Stimulated activated CD8-positive, alpha-beta memory T cell treated with anti-CD3 and anti-CD28 coated beads, Interleukin-15, amount 100 ng/mL, for 48 hours (primary cell): ENCODE data around the gene MTA1.

Source experiments
- DNase-seq, 2 donors: peaks; one replicate each; pipeline ENCODE4 v3.0.0-alpha.2; 2020; ENCODE audit warnings: low read depth in 2 of 2

MTA1 gene

GRCh38 chr14:105497671-105498429 is 78.2 kb downstream of the MTA1 start:
- no peak for DNase-seq

DNA sequence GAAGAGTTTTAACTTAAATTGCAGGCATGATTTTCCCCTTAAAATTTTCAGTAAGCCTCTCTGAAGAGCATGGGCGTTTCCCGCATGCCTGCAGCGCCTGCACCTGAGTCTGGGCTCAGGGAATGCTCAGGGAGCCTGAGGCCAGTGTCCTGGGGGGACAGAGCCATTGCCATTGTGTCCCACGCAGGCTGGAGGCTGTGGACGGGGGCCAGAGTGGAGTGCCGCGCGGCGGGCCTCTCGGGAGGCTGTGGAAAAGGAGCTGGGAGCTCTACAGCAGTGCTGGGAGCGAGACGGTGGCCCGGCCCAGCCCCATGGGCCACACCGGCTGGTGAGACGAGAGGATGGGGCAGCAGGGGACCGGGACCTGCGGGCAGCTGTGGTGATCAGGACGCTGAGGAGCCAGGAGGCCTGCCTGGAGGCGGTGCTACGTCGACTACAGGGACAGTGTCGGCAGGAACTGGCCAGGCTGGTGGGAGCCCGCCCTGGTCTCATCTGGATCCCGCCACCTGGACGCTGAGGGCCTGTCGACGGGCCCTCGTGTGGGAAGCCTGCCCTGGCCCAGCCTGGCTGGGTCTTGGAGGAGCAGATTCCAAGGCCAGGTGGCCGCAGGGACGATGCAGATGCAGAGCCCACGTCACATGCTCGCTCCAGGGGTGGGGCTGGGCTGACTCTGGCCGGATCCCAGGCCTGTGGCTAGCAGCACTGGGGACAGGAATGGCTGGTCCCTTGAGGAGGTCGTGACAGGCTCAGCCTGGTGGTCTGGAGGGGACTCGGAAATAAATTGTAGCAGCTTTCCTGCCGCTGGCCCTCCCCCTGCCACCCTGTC is 79.0 kb downstream of the MTA1 start:
- DNase-seq = no peak

GRCh38 chr14:105499256-105500035 is 79.8 kb downstream of the MTA1 start:
- DNase-seq = no peak

DNA sequence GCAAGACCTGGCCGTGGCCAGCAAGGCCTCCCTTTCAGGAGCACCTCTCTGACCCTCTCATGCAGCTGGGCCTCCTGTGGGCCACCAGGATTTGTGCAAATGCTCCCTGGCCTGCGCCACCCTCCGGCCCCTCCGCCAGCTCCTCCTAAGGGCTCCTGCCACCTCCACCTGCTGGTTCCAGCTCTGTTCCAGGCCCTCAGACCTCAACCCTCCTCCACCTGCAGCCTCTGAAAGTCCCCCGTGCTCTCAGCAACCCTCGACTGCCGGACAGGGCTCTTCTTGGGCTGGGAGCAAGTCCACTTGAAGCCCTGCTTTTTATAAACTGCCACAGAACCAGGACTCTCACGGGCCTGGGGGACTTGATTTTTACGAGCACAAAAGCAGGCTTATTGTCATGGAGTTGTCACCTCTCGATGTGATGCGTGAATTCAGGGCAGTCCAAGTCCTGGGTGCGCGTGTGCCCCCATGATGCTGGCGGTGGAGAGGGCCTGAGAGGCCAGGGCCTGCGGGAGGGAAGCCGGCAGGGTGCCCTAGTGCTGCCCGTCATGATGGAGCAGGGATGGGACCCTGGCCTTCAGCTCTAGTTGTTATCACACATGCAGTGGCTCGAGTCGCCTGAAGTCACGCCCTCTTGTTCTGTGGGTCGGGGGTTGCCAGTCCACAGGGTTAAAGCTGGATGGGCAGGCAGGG is 80.6 kb downstream of the MTA1 start:
- no peak for DNase-seq

DNA sequence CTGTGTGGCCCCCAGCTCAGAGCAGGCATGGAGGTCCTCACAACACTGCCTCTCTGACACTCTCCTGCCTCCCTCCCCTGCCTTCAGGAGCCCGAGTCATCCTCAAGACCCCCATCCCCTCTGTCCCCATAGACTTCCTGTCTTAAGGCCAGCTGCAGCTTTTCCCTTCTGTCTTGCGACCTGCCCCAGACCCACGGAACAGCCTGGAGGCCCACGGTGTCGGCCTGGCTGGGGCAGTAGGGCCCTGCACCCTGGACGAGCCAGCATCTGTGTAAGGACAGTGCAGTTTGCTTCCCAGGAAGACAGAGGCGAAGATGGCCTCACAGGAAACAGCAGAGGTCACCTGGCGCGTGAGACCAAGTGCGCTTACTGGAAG is 81.1 kb downstream of the MTA1 start:
- DNase-seq = no peak

GRCh38 chr14:105501504-105502291 is 82.1 kb downstream of the MTA1 start:
- no peak for DNase-seq

- DNase-seq = no peak
These were observed 83.0 kb downstream of the MTA1 start for GRCh38 chr14:105502446-105503295.

DNA sequence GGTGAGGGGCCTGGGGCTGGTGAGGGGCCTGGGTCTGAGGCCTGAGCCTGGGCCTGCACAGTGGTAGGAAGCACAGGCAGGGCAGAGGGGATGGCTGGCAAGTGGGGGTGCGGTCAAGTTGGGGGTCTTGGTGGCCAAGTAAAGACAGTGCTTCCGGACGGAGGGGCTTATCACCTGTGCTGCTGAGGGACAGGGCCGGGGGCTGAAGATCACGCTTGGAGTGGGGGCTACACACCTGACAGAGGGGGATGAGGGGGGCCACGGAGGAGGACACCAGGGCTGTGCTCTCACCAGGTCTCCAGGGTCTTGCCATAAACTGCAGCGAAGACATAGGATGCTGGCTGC is 83.6 kb downstream of the MTA1 start:
- no peak for DNase-seq

- no peak for DNase-seq
These were observed 84.5 kb downstream of the MTA1 start for GRCh38 chr14:105503935-105504692.

GRCh38 chr14:105505101-105505500 is 85.5 kb downstream of the MTA1 start:
- no peak for DNase-seq

- no peak for DNase-seq
These were observed 87.6 kb downstream of the MTA1 start for GRCh38 chr14:105507247-105507646.

DNA sequence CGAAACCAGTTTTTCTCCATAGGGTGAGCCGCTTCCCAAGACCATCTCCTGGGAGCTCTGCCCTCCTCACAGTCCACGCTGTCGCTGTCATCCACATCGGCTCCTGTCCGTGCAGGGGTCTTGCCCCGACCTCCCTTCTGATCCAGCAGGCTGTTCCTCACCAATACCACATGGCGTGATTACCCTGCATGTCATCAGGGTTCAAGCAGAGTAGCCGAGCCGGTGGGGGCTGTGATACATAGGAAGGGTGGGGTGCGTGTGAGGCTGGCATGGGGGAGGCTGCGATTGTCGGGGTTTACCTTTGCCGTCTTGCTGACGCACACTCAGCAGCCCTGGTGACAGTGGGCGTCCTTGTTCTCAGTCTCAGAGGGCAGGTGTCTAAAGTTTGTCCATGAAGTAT is 88.4 kb downstream of the MTA1 start:
- DNase-seq = no peak

DNA sequence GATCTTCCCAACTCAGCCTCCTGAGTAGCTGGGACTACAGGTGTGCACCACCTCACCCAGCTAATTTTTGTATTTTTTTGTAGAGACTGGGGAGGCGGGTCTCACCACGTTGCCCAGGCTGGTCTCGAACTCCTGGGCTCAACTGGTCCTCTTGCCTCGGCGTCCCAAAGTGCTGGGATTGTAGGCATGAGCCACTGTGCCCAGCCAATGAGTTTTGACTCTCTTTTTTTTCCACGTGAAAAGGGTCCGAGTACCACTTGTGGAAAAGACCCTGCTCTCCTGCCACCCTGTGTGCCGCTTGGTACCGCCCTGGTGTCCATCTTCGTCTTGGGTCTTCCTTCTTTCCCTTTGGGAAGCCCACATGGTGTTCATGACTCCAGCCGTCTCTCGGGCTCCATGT is 89.0 kb downstream of the MTA1 start:
- no peak for DNase-seq

GRCh38 chr14:105517096-105517495 is 97.5 kb downstream of the MTA1 start:
- DNase-seq = no peak

GRCh38 chr14:105519946-105520698 is 100.5 kb downstream of the MTA1 start:
- DNase-seq = no peak
